ENCODE results near the gene BTBD1.
A peak's percentile ranks its signal among the peaks of the same experiment; 100 is the strongest.
"Not testable (repeated sequence)": the region's sequence is repeated elsewhere in the genome, so short reads cannot be mapped to it uniquely, and the experiment has no call there.

BTBD1 gene

GRCh38 chr15:83012076-83012426 is 55.0 kb downstream of the BTBD1 start:
- Histone ChIP-seq H3K4me3 (replicated peaks; ENCODE audit: low read depth, low read length) (peak overlapping the region; percentile 82), H3K27me3 (replicated peaks; ENCODE audit: control insufficient read depth, insufficient read depth, low read length) (no peaks in the 10 kb centered on the region), H3K36me3 (ENCODE audit: control insufficient read depth, insufficient read depth, low read length) (peaks cover 3% of the 10 kb centered on the region)
- TF ChIP-seq, protein P1, sequence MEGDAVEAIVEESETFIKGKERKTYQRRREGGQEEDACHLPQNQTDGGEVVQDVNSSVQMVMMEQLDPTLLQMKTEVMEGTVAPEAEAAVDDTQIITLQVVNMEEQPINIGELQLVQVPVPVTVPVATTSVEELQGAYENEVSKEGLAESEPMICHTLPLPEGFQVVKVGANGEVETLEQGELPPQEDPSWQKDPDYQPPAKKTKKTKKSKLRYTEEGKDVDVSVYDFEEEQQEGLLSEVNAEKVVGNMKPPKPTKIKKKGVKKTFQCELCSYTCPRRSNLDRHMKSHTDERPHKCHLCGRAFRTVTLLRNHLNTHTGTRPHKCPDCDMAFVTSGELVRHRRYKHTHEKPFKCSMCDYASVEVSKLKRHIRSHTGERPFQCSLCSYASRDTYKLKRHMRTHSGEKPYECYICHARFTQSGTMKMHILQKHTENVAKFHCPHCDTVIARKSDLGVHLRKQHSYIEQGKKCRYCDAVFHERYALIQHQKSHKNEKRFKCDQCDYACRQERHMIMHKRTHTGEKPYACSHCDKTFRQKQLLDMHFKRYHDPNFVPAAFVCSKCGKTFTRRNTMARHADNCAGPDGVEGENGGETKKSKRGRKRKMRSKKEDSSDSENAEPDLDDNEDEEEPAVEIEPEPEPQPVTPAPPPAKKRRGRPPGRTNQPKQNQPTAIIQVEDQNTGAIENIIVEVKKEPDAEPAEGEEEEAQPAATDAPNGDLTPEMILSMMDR (IDR thresholded peaks at IDR 0.05; ENCODE audit: insufficient read depth, low read length, poor library complexity, severe bottlenecking), result no peak
- DNase-seq (ENCODE audit: extremely low read depth, insufficient read length), result no peak

DNA sequence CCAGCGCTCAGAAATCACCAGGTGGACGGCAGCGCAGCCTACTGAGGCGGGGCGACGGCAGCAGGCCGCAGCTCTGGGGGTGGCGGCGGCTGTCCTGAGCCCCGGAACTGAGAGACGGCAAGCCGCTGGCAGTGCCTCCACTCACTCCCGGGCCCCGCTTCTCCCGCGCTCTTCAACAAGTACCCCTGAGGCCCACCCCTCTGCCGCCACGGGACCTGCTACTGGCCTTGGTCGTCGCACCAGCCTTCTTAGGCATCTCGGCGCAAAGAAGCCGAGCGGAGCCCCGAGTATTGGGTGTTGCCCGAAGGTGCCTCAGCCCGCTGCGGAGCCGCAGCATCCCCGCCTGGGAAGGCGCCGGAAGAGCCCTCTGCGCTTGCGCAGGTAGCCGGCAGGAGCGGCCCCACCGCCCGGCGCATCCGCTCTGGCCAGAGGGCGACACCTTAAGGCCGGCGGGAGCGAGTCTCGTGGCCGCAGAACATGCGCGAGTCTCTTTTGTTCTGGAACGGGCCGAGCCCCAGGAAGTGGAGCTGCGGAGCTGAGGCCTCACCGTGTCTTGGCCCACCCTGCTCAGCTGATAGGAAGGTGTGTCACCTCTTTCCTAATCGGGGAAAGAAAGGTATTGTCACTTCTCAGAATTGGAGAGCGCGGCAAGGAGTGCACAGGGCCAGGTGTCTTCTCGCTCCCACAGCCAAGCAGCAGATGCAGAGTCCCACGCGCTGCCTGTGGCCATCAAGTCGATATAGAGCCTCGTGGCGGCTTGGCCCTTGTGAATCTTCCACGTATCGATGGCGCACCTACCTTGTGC is 55.6 kb downstream of the BTBD1 start, which contains the start of gene C15orf40:
C15orf40 (minus strand) TSS at position 369 of the 805 bp plus-strand sequence; CDS start at position 337, 32 bp downstream.
- TF ChIP-seq, protein P1 (IDR thresholded peaks at IDR 0.05; ENCODE audit: insufficient read depth, low read length, poor library complexity, severe bottlenecking), result peak; percentile 95
- DNase-seq (ENCODE audit: extremely low read depth, insufficient read length), result peak; percentile 96
- H3K36me3 ChIP-seq (ENCODE audit: control insufficient read depth, insufficient read depth, low read length), result peaks cover 4% of the 10 kb centered on the region
- peak within 1 kb of the TSS; percentile 82 for H3K4me3 ChIP-seq (replicated peaks; ENCODE audit: low read depth, low read length)
- no peaks in the 10 kb centered on the region for H3K27me3 ChIP-seq (replicated peaks; ENCODE audit: control insufficient read depth, insufficient read depth, low read length)

DNA sequence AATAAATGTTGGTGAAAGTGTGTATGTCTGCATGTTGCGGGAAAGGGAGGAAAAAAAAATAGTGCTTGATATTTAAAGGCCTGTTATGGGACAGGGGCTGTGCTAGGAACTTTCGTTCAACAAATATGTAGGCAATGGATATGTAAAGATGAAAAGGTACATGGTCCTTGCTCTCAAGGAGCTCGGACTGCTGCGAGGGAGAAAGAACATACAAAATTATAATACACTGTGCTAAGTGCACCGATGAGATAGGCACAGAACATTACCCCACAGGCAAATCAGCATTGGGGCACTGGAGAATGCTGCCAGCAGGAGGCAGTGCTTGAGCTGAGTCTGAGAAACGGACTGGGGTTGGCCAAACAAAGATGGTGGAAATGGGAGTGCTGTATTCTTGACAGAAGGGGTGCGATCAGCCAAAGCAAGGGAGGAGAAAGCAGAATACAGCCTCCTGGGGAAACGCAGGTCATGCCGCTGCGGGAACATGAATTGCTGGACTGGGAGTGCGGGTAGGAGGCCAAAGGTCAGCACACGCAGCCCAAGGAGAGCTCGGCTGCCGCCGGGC is 56.3 kb downstream of the BTBD1 start:
- H3K4me3 ChIP-seq (replicated peaks; ENCODE audit: low read depth, low read length), result peak overlapping the region; percentile 82
- peaks cover 4% of the 10 kb centered on the region for H3K36me3 ChIP-seq (ENCODE audit: control insufficient read depth, insufficient read depth, low read length)
- no peaks in the 10 kb centered on the region for H3K27me3 ChIP-seq (replicated peaks; ENCODE audit: control insufficient read depth, insufficient read depth, low read length)
- TF ChIP-seq, protein P1 (IDR thresholded peaks at IDR 0.05; ENCODE audit: insufficient read depth, low read length, poor library complexity, severe bottlenecking), result peak; percentile 94
- no peak for DNase-seq (ENCODE audit: extremely low read depth, insufficient read length)

- not testable (repeated sequence) for H3K36me3 ChIP-seq (ENCODE audit: control insufficient read depth, insufficient read depth, low read length); DNase-seq (ENCODE audit: extremely low read depth, insufficient read length); H3K27me3 ChIP-seq (replicated peaks; ENCODE audit: control insufficient read depth, insufficient read depth, low read length); H3K4me3 ChIP-seq (replicated peaks; ENCODE audit: low read depth, low read length)
Measured at GRCh38 chr15:83000672-83001031, 66.4 kb downstream of the BTBD1 start.

DNA sequence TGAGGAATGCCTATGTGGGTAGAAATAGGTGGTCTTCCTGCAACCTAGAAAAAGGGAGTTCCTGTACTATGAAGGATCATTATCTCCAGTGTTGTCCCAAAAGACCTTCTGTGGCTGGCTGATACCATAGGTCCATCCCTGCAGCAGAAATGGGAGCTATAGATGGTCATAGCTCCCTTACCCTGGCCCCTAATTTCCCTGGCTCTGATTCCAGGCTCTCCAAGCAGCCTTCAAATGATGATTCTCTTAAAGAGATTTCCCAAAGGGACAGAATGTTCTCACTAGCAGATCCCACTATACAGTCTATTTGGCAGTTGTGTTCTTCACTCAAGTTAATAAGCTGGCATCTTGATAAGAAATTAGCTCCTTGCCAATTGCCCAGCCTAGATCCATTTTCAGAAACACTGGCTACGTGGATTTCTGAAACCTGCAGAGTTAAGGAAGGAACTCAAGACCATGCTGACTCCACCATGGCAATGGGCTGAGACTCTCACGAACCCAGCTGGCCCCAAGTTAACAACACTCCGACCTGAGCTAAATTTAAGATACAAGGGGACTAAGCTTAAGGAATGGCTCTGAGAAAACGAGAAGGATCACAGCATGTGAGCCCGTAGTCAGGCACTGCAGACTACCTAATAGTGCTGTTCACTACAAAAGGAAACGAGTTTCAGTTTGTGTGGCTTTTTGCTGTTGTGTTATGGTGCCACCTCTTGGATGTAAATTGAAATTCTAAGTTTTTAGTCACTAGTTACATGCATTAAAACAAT is 67.0 kb downstream of the BTBD1 start:
- TF ChIP-seq, protein P1 (IDR thresholded peaks at IDR 0.05; ENCODE audit: insufficient read depth, low read length, poor library complexity, severe bottlenecking), result peak; percentile 55
- no peak for DNase-seq (ENCODE audit: extremely low read depth, insufficient read length)
- Histone ChIP-seq H3K36me3 (ENCODE audit: control insufficient read depth, insufficient read depth, low read length) (peaks cover 2% of the 10 kb centered on the region), H3K4me3 (replicated peaks; ENCODE audit: low read depth, low read length) (peak overlapping the region; percentile 42), H3K27me3 (replicated peaks; ENCODE audit: control insufficient read depth, insufficient read depth, low read length) (no peaks in the 10 kb centered on the region)

DNA sequence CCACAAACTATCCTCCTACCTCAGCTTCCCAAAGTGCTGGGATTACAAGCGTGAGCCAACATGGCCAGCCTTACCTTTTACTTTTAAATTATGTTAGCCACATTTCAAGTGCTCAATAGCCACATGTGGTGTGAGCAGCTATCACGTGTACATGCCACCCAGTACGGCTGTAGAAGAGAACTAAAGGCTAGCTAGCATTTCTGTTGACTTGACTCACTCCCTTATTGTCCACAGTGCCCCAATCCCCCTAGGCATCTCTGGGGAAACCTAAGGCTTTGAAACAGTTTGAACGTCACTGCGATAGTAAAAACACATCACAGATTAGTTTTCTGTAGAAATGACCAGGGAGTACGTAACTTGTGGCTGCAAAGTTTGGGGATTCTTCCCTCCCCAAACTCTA is 67.6 kb downstream of the BTBD1 start:
- DNase-seq (ENCODE audit: extremely low read depth, insufficient read length), result no peak
- peaks cover 2% of the 10 kb centered on the region for H3K36me3 ChIP-seq (ENCODE audit: control insufficient read depth, insufficient read depth, low read length)
- TF ChIP-seq, protein P1 (IDR thresholded peaks at IDR 0.05; ENCODE audit: insufficient read depth, low read length, poor library complexity, severe bottlenecking), result no peak

More for the DNA sequence above, 67.6 kb downstream of the BTBD1 start:
- Histone ChIP-seq H3K27me3 (replicated peaks; ENCODE audit: control insufficient read depth, insufficient read depth, low read length) (no peaks in the 10 kb centered on the region), H3K4me3 (replicated peaks; ENCODE audit: low read depth, low read length) (no peak overlapping the region)

Data from GM06990 (cell line).